ENCODE results near the gene GRK4. TPM values are rescaled to one million over a fixed set of nuclear protein-coding genes. Genes with fewer than 3 reads are reported as not detected.

Gene GRK4
- total and polyA plus RNA-seq, 10 of the 15 experiments (the other 5 are each of a cell fraction or from before 2014, with no cell fraction given) = 1.1 to 4.0 (median 2.5) TPM

DNA sequence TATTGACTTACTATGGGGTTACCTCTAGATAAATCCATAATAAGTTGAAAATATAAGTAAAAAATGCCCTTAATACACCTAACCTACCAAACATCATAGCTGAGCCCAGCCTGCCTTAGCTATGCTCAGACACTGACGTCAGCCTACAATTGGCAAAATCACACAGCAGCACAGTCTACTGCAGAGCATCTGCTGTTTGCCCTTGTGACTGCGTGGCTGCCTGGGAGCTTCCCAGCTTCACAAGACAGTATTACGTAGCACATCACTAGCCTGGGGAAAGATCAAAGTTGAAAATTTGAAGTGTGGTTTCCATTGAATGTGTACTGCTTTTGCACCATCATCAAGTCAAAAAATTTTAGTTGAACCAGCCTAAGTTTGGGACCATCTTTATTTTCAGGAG is 102.2 kb downstream of the GRK4 start:
- no peak for FAIRE-seq
- in situ Hi-C loops (cut with MboI) (no loop called here), intact Hi-C loops (cut with micrococcal nuclease; ENCODE audit: unreplicated experiment) (no loop called here)
- ChIA-PET CTCF (interaction anchor here (0.6 to 2.4 kb wide), 2 partner anchors 18 to 69 kb away, joined by 4 to 7 read pairs; no protein-coding TSS in a partner anchor), POLR2A (no interaction called here), RAD21 (ENCODE audit: unreplicated experiment) (no interaction called here), SMC1A (ENCODE audit: uncharacterized antibody, unreplicated experiment) (interaction anchor here (1.3 kb wide), 1 partner anchor 26 kb away, joined by 3 read pairs; no protein-coding TSS in a partner anchor)
- H3K27ac ChIP-seq (ENCODE audit: control insufficient read depth, insufficient read depth) = no peak overlapping the region
- 81% methylated on average over 3 of the region's 3 CpGs for WGBS (ENCODE audit: insufficient coverage, insufficient replicate concordance, low lambda C conversion rate, missing lambda C conversion rate)
- no peak overlapping the region for H3K9ac ChIP-seq (ENCODE audit: control insufficient read depth, insufficient read depth, low read length)
- no peaks in the 10 kb centered on the region for H4K20me1 ChIP-seq (ENCODE audit: control insufficient read depth, insufficient read depth)
- no peak overlapping the region for H3K4me3 ChIP-seq
- no peaks in the 10 kb centered on the region for H3K9me3 ChIP-seq (replicated peaks; ENCODE audit: control insufficient read depth, insufficient read depth, low read length)
- no peak for DNase-seq (ENCODE audit: low read depth, low spot score)
- H3K79me2 ChIP-seq (ENCODE audit: control insufficient read depth, insufficient read depth, low read length) = no peaks in the 10 kb centered on the region
- H3K36me3 ChIP-seq (ENCODE audit: control insufficient read depth in 2 of 2, insufficient read depth in 2 of 2, low read length in 1 of 2) = no peaks in the 10 kb centered on the region
- no peak overlapping the region for H3K4me2 ChIP-seq (ENCODE audit: control insufficient read depth, insufficient read depth)
- no peak for ATAC-seq
- no TSS peak for BruUV-seq (replicated peaks)
- TF ChIP-seq NRF1 (conservative IDR thresholded peaks at IDR 0.05; ENCODE audit: low read depth, low read length) = no peak
- TF ChIP-seq ZNF24 (IDR thresholded peaks at IDR 0.05) = no peak
- TF ChIP-seq KDM1A (IDR thresholded peaks at IDR 0.05; ENCODE audit: borderline replicate concordance) = no peak
- no peak for TF ChIP-seq ESRRA (IDR thresholded peaks at IDR 0.05; ENCODE audit: low read length)
- TF ChIP-seq NR2C2 (IDR thresholded peaks at IDR 0.05; ENCODE audit: borderline replicate concordance, control insufficient read depth, insufficient read length, low read depth) = no peak
- TF ChIP-seq, protein P1, sequence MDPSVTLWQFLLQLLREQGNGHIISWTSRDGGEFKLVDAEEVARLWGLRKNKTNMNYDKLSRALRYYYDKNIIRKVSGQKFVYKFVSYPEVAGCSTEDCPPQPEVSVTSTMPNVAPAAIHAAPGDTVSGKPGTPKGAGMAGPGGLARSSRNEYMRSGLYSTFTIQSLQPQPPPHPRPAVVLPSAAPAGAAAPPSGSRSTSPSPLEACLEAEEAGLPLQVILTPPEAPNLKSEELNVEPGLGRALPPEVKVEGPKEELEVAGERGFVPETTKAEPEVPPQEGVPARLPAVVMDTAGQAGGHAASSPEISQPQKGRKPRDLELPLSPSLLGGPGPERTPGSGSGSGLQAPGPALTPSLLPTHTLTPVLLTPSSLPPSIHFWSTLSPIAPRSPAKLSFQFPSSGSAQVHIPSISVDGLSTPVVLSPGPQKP (IDR thresholded peaks at IDR 0.05; ENCODE audit: low read depth, low read length) = no peak
- TF ChIP-seq ZZZ3 (IDR thresholded peaks at IDR 0.05; ENCODE audit: control insufficient read depth, insufficient read length, low read depth) = no peak
- TF ChIP-seq, protein P2, sequence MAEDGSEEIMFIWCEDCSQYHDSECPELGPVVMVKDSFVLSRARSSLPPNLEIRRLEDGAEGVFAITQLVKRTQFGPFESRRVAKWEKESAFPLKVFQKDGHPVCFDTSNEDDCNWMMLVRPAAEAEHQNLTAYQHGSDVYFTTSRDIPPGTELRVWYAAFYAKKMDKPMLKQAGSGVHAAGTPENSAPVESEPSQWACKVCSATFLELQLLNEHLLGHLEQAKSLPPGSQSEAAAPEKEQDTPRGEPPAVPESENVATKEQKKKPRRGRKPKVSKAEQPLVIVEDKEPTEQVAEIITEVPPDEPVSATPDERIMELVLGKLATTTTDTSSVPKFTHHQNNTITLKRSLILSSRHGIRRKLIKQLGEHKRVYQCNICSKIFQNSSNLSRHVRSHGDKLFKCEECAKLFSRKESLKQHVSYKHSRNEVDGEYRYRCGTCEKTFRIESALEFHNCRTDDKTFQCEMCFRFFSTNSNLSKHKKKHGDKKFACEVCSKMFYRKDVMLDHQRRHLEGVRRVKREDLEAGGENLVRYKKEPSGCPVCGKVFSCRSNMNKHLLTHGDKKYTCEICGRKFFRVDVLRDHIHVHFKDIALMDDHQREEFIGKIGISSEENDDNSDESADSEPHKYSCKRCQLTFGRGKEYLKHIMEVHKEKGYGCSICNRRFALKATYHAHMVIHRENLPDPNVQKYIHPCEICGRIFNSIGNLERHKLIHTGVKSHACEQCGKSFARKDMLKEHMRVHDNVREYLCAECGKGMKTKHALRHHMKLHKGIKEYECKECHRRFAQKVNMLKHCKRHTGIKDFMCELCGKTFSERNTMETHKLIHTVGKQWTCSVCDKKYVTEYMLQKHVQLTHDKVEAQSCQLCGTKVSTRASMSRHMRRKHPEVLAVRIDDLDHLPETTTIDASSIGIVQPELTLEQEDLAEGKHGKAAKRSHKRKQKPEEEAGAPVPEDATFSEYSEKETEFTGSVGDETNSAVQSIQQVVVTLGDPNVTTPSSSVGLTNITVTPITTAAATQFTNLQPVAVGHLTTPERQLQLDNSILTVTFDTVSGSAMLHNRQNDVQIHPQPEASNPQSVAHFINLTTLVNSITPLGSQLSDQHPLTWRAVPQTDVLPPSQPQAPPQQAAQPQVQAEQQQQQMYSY (CRISPR knock-in tag; IDR thresholded peaks at IDR 0.05) = no peak
- no peak for TF ChIP-seq SREBF1 (IDR thresholded peaks at IDR 0.05; ENCODE audit: low read length)
- no peak for TF ChIP-seq NFXL1 (IDR thresholded peaks at IDR 0.05; ENCODE audit: borderline replicate concordance)
- no peak for TF ChIP-seq PAX5 (IDR thresholded peaks at IDR 0.05; ENCODE audit: borderline replicate concordance, low read depth, low read length)
- TF ChIP-seq IRF4 (IDR thresholded peaks at IDR 0.05; ENCODE audit: low read depth, low read length) = no peak
- no peak for TF ChIP-seq NR2C1 (IDR thresholded peaks at IDR 0.05)
- TF ChIP-seq POLR2AphosphoS2 (IDR thresholded peaks at IDR 0.05; ENCODE audit: low read depth, low read length) = no peak
- TF ChIP-seq, protein P3, sequence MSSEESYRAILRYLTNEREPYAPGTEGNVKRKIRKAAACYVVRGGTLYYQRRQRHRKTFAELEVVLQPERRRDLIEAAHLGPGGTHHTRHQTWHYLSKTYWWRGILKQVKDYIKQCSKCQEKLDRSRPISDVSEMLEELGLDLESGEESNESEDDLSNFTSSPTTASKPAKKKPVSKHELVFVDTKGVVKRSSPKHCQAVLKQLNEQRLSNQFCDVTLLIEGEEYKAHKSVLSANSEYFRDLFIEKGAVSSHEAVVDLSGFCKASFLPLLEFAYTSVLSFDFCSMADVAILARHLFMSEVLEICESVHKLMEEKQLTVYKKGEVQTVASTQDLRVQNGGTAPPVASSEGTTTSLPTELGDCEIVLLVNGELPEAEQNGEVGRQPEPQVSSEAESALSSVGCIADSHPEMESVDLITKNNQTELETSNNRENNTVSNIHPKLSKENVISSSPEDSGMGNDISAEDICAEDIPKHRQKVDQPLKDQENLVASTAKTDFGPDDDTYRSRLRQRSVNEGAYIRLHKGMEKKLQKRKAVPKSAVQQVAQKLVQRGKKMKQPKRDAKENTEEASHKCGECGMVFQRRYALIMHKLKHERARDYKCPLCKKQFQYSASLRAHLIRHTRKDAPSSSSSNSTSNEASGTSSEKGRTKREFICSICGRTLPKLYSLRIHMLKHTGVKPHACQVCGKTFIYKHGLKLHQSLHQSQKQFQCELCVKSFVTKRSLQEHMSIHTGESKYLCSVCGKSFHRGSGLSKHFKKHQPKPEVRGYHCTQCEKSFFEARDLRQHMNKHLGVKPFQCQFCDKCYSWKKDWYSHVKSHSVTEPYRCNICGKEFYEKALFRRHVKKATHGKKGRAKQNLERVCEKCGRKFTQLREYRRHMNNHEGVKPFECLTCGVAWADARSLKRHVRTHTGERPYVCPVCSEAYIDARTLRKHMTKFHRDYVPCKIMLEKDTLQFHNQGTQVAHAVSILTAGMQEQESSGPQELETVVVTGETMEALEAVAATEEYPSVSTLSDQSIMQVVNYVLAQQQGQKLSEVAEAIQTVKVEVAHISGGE (CRISPR knock-in tag; IDR thresholded peaks at IDR 0.05) = no peak
- TF ChIP-seq RELA (IDR thresholded peaks at IDR 0.05; ENCODE audit: borderline replicate concordance, partially characterized antibody) = no peak
- no peak for TF ChIP-seq MAX (IDR thresholded peaks at IDR 0.05; ENCODE audit: low read depth, low read length)
- H3K4me1 ChIP-seq (ENCODE audit: control insufficient read depth, insufficient read depth, low read length) = no peaks in the 10 kb centered on the region
- no peak overlapping the region for H2AFZ ChIP-seq (ENCODE audit: control insufficient read depth, low read depth, low read length)
- H3K27me3 ChIP-seq (replicated peaks in 1 of 2; ENCODE audit: control insufficient read depth in 2 of 2, insufficient read depth in 2 of 2, low read length in 1 of 2) = no peaks in the 10 kb centered on the region
